ENCODE data around the gene GOLGA6L10. TPM values are rescaled to one million over a fixed set of nuclear protein-coding genes. Genes with fewer than 3 reads are reported as not detected.
"Not testable (repeated sequence)": the region's sequence is repeated elsewhere in the genome, so short reads cannot be mapped to it uniquely, and the experiment has no call there.

The GOLGA6L10 gene
- total and polyA plus RNA-seq, 2 donors (not counting 1 experiment from before 2014, with no cell fraction given) = 0.16 to 0.99 TPM

DNA sequence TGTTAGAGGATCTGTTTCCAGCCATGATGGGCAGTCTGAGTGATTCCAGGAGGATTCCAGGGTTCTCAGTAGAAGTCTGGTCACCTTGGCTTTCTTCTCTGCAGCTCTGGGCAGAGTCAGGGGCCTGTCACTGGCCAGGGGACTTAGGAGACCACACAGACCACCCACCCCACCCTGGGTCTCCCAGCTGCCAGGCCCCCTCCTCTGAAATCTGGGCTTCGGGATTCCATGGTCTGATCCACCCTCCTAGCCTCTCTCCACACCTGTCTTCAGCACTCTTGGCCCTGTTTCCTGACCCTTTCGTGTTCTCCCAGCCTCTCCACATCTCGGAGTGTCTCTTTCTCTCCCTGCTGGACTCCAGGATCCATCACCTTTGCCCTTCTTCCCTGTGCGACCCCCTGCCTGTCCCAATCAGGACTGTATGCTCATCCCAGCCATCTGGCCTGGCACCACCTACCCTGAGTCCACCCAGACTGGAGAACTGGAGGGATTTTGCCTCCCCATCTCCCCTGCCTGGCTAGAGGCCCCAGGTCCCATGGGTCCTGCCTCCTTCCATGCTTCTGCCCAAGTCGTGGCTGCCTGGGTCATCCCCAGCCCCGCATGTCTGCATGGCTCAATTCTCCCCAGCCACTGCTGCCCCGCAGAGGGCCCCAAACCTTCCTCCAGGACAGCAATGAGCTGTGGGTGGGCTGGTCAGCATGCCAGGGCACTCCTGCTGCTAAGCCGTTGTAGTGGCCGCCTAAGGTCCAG, 34.3 kb downstream of the GOLGA6L10 start:
- Histone ChIP-seq H3K27me3 (ENCODE audit: control insufficient read depth, insufficient read depth, low read length) (peaks cover 3% of the 10 kb centered on the region), H3K9ac (ENCODE audit: insufficient read depth, low read length) (no peak overlapping the region), H3K9me3 (ENCODE audit: control insufficient read depth, insufficient read depth, low read depth, low read length) (no peaks in the 10 kb centered on the region), H3K79me2 (ENCODE audit: control insufficient read depth, insufficient read depth, low read length) (no peaks in the 10 kb centered on the region), H4K20me1 (ENCODE audit: control insufficient read depth, extremely low read depth, insufficient read depth, low read length) (no peaks in the 10 kb centered on the region), H3K36me3 (ENCODE audit: control insufficient read depth, insufficient read depth, low read length) (no peaks in the 10 kb centered on the region), H3K4me2 (ENCODE audit: extremely low read depth, insufficient read depth, low read length) (no peak overlapping the region), H3K4me1 (ENCODE audit: control insufficient read depth, extremely low read depth, insufficient read depth, low read length) (no peaks in the 10 kb centered on the region), H3K4me3 (replicated peaks in 1 of 4; ENCODE audit: control extremely low read depth in 1 of 4, insufficient read depth in 1 of 4, low read depth in 3 of 4, low read length in 4 of 4) (no peak overlapping the region), H3K27ac (ENCODE audit: insufficient read depth, low read length) (no peak overlapping the region), H2AFZ (ENCODE audit: low read length) (no peak overlapping the region)
- TF ChIP-seq EZH2 (IDR thresholded peaks at IDR 0.05; ENCODE audit: low read length, missing control alignments) = no peak
- TF ChIP-seq, protein P1, sequence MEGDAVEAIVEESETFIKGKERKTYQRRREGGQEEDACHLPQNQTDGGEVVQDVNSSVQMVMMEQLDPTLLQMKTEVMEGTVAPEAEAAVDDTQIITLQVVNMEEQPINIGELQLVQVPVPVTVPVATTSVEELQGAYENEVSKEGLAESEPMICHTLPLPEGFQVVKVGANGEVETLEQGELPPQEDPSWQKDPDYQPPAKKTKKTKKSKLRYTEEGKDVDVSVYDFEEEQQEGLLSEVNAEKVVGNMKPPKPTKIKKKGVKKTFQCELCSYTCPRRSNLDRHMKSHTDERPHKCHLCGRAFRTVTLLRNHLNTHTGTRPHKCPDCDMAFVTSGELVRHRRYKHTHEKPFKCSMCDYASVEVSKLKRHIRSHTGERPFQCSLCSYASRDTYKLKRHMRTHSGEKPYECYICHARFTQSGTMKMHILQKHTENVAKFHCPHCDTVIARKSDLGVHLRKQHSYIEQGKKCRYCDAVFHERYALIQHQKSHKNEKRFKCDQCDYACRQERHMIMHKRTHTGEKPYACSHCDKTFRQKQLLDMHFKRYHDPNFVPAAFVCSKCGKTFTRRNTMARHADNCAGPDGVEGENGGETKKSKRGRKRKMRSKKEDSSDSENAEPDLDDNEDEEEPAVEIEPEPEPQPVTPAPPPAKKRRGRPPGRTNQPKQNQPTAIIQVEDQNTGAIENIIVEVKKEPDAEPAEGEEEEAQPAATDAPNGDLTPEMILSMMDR (conservative IDR thresholded peaks at IDR 0.05 in 1 of 2, IDR thresholded peaks at IDR 0.05 in 1 of 2; ENCODE audit: low read depth in 1 of 2, low read length in 2 of 2) = no peak
- no peak for DNase-seq (ENCODE audit: low read depth in 2 of 2)

DNA sequence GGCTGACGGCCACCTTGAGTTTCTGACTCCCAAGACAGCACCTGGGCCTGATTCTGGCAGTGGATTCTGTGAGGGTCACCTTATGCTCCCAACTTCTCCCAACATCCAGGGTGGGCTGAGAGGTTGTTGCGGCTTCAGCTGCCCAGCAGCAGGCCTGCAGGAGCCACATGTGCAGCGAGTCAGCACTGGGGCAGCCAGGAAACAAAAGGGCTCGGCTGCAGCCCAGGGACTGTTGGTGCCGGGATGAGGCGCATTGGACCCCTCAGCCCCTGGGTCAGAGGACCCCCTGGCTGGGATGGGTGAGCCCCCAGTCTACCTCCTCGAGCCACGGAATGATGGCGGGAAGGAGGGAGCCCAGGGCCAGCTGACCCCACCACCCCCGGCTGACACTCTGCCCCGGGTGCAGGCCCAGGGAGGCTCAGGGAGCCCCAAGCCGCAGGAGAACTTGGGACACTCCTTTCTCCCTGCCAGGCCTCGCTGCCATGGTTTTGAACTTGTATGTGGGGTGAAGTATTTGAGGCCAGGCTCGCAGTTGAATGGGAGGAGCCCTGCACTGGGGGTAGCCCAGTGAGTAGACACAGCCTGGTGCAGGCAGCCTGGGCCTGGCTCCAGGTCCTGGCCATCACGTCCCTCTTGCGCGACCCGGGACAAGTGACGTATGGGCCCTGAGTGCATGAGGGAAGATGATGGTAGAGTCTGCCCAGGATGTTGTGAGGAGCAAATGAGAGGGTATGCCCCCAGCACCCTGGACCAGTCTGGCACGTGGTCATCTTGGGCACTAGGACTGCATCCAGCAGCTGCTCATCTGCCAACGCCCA, 35.1 kb downstream of the GOLGA6L10 start:
- H3K79me2 ChIP-seq (ENCODE audit: control insufficient read depth, insufficient read depth, low read length); H3K9ac ChIP-seq (ENCODE audit: insufficient read depth, low read length); H3K9me3 ChIP-seq (ENCODE audit: control insufficient read depth, insufficient read depth, low read depth, low read length); H3K4me3 ChIP-seq (replicated peaks in 1 of 4; ENCODE audit: control extremely low read depth in 1 of 4, insufficient read depth in 1 of 4, low read depth in 3 of 4, low read length in 4 of 4); DNase-seq (ENCODE audit: low read depth in 2 of 2); H2AFZ ChIP-seq (ENCODE audit: low read length); H3K36me3 ChIP-seq (ENCODE audit: control insufficient read depth, insufficient read depth, low read length); H4K20me1 ChIP-seq (ENCODE audit: control insufficient read depth, extremely low read depth, insufficient read depth, low read length); H3K4me1 ChIP-seq (ENCODE audit: control insufficient read depth, extremely low read depth, insufficient read depth, low read length); H3K27me3 ChIP-seq (ENCODE audit: control insufficient read depth, insufficient read depth, low read length); H3K27ac ChIP-seq (ENCODE audit: insufficient read depth, low read length); H3K4me2 ChIP-seq (ENCODE audit: extremely low read depth, insufficient read depth, low read length): not testable (repeated sequence)

DNA sequence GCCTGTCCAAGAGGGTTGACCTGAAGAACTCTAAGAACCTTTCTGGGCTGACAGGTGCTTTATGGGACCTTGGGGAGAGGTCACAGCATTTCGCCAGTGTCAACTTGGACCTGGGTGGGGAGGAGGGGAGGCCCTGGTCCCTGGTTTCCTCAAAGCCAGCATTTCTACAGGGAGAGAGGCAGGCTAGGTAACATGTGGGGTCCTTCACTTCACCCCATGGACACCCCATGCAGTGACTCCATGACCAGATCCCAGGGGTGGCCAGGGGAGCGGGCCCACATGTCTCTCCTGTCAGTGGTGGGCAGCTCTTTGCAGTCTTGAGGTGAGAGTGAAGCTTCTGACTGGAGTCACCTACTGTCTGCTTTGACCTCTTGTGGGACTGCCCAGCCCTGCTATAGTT, 35.8 kb downstream of the GOLGA6L10 start:
- no peaks in the 10 kb centered on the region for H3K4me1 ChIP-seq (ENCODE audit: control insufficient read depth, extremely low read depth, insufficient read depth, low read length)
- no peak for TF ChIP-seq EZH2 (IDR thresholded peaks at IDR 0.05; ENCODE audit: low read length, missing control alignments)
- TF ChIP-seq, protein P1 (conservative IDR thresholded peaks at IDR 0.05 in 1 of 2, IDR thresholded peaks at IDR 0.05 in 1 of 2; ENCODE audit: low read depth in 1 of 2, low read length in 2 of 2) = no peak
- no peaks in the 10 kb centered on the region for H3K9me3 ChIP-seq (ENCODE audit: control insufficient read depth, insufficient read depth, low read depth, low read length)
- H3K4me2 ChIP-seq (ENCODE audit: extremely low read depth, insufficient read depth, low read length) = no peak overlapping the region
- no peak for DNase-seq (ENCODE audit: low read depth in 2 of 2)
- H4K20me1 ChIP-seq (ENCODE audit: control insufficient read depth, extremely low read depth, insufficient read depth, low read length) = no peaks in the 10 kb centered on the region
- no peaks in the 10 kb centered on the region for H3K36me3 ChIP-seq (ENCODE audit: control insufficient read depth, insufficient read depth, low read length)
- H3K27me3 ChIP-seq (ENCODE audit: control insufficient read depth, insufficient read depth, low read length) = peaks cover 3% of the 10 kb centered on the region
- no peak overlapping the region for H2AFZ ChIP-seq (ENCODE audit: low read length)
- no peak overlapping the region for H3K4me3 ChIP-seq (replicated peaks in 1 of 4; ENCODE audit: control extremely low read depth in 1 of 4, insufficient read depth in 1 of 4, low read depth in 3 of 4, low read length in 4 of 4)
- no peaks in the 10 kb centered on the region for H3K79me2 ChIP-seq (ENCODE audit: control insufficient read depth, insufficient read depth, low read length)
- no peak overlapping the region for H3K9ac ChIP-seq (ENCODE audit: insufficient read depth, low read length)
- H3K27ac ChIP-seq (ENCODE audit: insufficient read depth, low read length) = no peak overlapping the region
